Smooth muscle cell (in vitro differentiated cells): ENCODE results near the gene CFAP43. TPM values are rescaled to one million over a fixed set of nuclear protein-coding genes. Genes with fewer than 3 reads are reported as not detected.

Source experiments
- DNase-seq: peaks from one replicate; lab custom pipeline; 2025; ENCODE audit not compliant: unreplicated experiment; lab: John Stamatoyannopoulos, UW
- H2AFZ ChIP-seq: fragments of 200-600 bp; sonication (generic); 2 replicates; pipeline ENCODE4 v1.6.0; 2016; ENCODE audit warnings: antibody characterized with exemption, low read depth, mild to moderate bottlenecking
- H3F3A ChIP-seq: fragments of 200-600 bp; sonication (generic); 2 replicates; pipeline ENCODE4 v1.6.0; 2017; ENCODE audit warnings: antibody characterized with exemption, low read depth
- H3K27ac ChIP-seq: fragments of 200-600 bp; sonication (generic); 2 replicates; pipeline ENCODE4 v1.5.1; 2016; ENCODE audit warnings: low read depth, mild to moderate bottlenecking
- H3K27me3 ChIP-seq: fragments of 200-600 bp; sonication (generic); 2 replicates; pipeline ENCODE4 v1.6.1; 2016; ENCODE audit warnings: low read depth, mild to moderate bottlenecking
- H3K36me3 ChIP-seq: fragments of 200-600 bp; sonication (generic); 2 replicates; pipeline ENCODE4 v1.5.1; 2016; ENCODE audit warnings: low read depth
- H3K4me1 ChIP-seq: fragments of 200-600 bp; sonication (generic); 2 replicates; pipeline ENCODE4 v1.5.1; 2016; ENCODE audit warnings: low read depth
- H3K4me2 ChIP-seq: fragments of 200-600 bp; sonication (generic); 2 replicates; pipeline ENCODE4 v1.6.0; 2016; ENCODE audit warnings: mild to moderate bottlenecking
- H3K4me3 ChIP-seq: fragments of 200-600 bp; sonication (generic); 2 replicates; pipeline ENCODE4 v1.5.1; 2016; ENCODE audit warnings: mild to moderate bottlenecking
- H3K79me2 ChIP-seq: fragments of 200-600 bp; sonication (generic); 2 replicates; pipeline ENCODE4 v1.6.0; 2016; ENCODE audit warnings: low read depth, mild to moderate bottlenecking
- H3K9ac ChIP-seq: fragments of 200-600 bp; sonication (generic); 2 replicates; pipeline ENCODE4 v1.6.0; 2016; ENCODE audit warnings: low read depth
- H3K9me3 ChIP-seq: fragments of 200-600 bp; sonication (generic); replicated peaks from 2 replicates; pipeline ENCODE4 v1.5.1; 2016; ENCODE audit warnings: low read depth
- H4K20me1 ChIP-seq: fragments of 200-600 bp; sonication (generic); 2 replicates; pipeline ENCODE4 v1.6.0; 2016; ENCODE audit warnings: low read depth
- CTCF ChIP-seq: fragments of 200-600 bp; sonication (generic); IDR thresholded peaks from 2 replicates; pipeline ENCODE4 v1.5.1; 2017; ENCODE audit warnings: borderline replicate concordance, mild to moderate bottlenecking, antibody characterized with exemption; ENCODE audit not compliant: insufficient read depth, poor library complexity, severe bottlenecking
- WGBS: methylation state at CpG from one replicate; pipeline ENCODE4 v1.1.7; 2016; ENCODE audit warnings: low lambda C conversion rate; 5-methylcytosine and 5-hydroxymethylcytosine counted together
- polyA plus RNA-seq: library from polyadenylated mRNA; unstranded; fragments of >200 nt; fragmentation: Nextera tagmentation; extraction: Ambion mirVana; gene quantifications from 2 replicates; pipeline ENCODE4 v1.2.1, GENCODE V29; 2016
- total RNA-seq: library from RNA; depleted of rRNA; stranded (reverse); fragments of >200 nt; gene quantifications from 2 replicates; pipeline ENCODE4 v1.2.3, GENCODE V29; 2014

Gene CFAP43
- total and polyA plus RNA-seq, 2 experiments from 2014 or later, result 0.04 to 0.50 TPM

GRCh38 chr10:104143829-104144228, 88.3 kb downstream of the CFAP43 start:
- WGBS, result 92% methylated on average over 3 of the region's 3 CpGs

GRCh38 chr10:104142081-104142480, 90.1 kb downstream of the CFAP43 start:
- H3F3A ChIP-seq, result no peaks in the 10 kb centered on the region
- no peak for TF ChIP-seq CTCF
- H3K79me2 ChIP-seq, result no peaks in the 10 kb centered on the region
- no peaks in the 10 kb centered on the region for H3K9me3 ChIP-seq
- H3K4me2 ChIP-seq, result no peak overlapping the region
- H3K4me3 ChIP-seq, result no peak overlapping the region
- no peaks in the 10 kb centered on the region for H3K36me3 ChIP-seq
- H2AFZ ChIP-seq, result no peak overlapping the region
- peaks cover 9% of the 10 kb centered on the region for H3K4me1 ChIP-seq
- no peak for DNase-seq
- H3K27me3 ChIP-seq, result peaks cover 4% of the 10 kb centered on the region
- WGBS, result 9% methylated on average over 1 of the region's 1 CpG
- H3K9ac ChIP-seq, result no peak overlapping the region
- H4K20me1 ChIP-seq, result no peaks in the 10 kb centered on the region
- H3K27ac ChIP-seq, result no peak overlapping the region

More at GRCh38 chr10:104143829-104144228, 88.3 kb downstream of the CFAP43 start:
- Histone ChIP-seq H2AFZ (no peak overlapping the region), H3K79me2 (no peaks in the 10 kb centered on the region), H3K4me3 (no peak overlapping the region), H3K4me1 (peaks cover 9% of the 10 kb centered on the region), H3K9me3 (no peaks in the 10 kb centered on the region), H3K9ac (no peak overlapping the region), H3K27ac (no peak overlapping the region), H3K27me3 (peaks cover 5% of the 10 kb centered on the region), H3K36me3 (no peaks in the 10 kb centered on the region), H3K4me2 (no peak overlapping the region), H4K20me1 (no peaks in the 10 kb centered on the region), H3F3A (no peaks in the 10 kb centered on the region)
- DNase-seq, result no peak
- no peak for TF ChIP-seq CTCF

- no peak for DNase-seq
- Histone ChIP-seq H3K79me2 (no peaks in the 10 kb centered on the region), H2AFZ (no peak overlapping the region), H3K4me3 (no peak overlapping the region), H3K27me3 (no peaks in the 10 kb centered on the region), H3K9me3 (no peaks in the 10 kb centered on the region), H3K9ac (no peak overlapping the region), H3K4me2 (no peak overlapping the region), H3K36me3 (no peaks in the 10 kb centered on the region), H3K27ac (no peak overlapping the region), H3K4me1 (peaks cover 9% of the 10 kb centered on the region), H3F3A (no peaks in the 10 kb centered on the region), H4K20me1 (no peaks in the 10 kb centered on the region)
- WGBS, result 76% methylated on average over 5 of the region's 5 CpGs
- TF ChIP-seq CTCF, result peak; percentile 15
Observed at GRCh38 chr10:104139221-104139620, 92.9 kb downstream of the CFAP43 start.

GRCh38 chr10:104138131-104138530, 94.0 kb downstream of the CFAP43 start:
- no peaks in the 10 kb centered on the region for H3K36me3 ChIP-seq
- no peak for TF ChIP-seq CTCF
- peaks cover 9% of the 10 kb centered on the region for H3K4me1 ChIP-seq
- no peak overlapping the region for H3K9ac ChIP-seq
- no peaks in the 10 kb centered on the region for H4K20me1 ChIP-seq
- DNase-seq, result no peak
- peaks cover 4% of the 10 kb centered on the region for H3K27me3 ChIP-seq
- no peaks in the 10 kb centered on the region for H3K9me3 ChIP-seq
- WGBS, result 96% methylated on average over 6 of the region's 6 CpGs
- H2AFZ ChIP-seq, result no peak overlapping the region
- H3K79me2 ChIP-seq, result no peaks in the 10 kb centered on the region
- no peak overlapping the region for H3K27ac ChIP-seq
- no peak overlapping the region for H3K4me3 ChIP-seq
- H3F3A ChIP-seq, result no peaks in the 10 kb centered on the region
- H3K4me2 ChIP-seq, result no peak overlapping the region
